Activated CD4-positive, alpha-beta T cell treated with anti-CD3 and anti-CD28 coated beads, Interleukin-2, amount 50 U/mL, for 1 hour (primary cell): ENCODE results near the gene HNRNPAB.
"Not testable (repeated sequence)": the region's sequence is repeated elsewhere in the genome, so short reads cannot be mapped to it uniquely, and the experiment has no call there.

Source experiments
- DNase-seq: peaks from one replicate; pipeline ENCODE4 v3.0.0-alpha.2; 2020

Gene HNRNPAB

DNA sequence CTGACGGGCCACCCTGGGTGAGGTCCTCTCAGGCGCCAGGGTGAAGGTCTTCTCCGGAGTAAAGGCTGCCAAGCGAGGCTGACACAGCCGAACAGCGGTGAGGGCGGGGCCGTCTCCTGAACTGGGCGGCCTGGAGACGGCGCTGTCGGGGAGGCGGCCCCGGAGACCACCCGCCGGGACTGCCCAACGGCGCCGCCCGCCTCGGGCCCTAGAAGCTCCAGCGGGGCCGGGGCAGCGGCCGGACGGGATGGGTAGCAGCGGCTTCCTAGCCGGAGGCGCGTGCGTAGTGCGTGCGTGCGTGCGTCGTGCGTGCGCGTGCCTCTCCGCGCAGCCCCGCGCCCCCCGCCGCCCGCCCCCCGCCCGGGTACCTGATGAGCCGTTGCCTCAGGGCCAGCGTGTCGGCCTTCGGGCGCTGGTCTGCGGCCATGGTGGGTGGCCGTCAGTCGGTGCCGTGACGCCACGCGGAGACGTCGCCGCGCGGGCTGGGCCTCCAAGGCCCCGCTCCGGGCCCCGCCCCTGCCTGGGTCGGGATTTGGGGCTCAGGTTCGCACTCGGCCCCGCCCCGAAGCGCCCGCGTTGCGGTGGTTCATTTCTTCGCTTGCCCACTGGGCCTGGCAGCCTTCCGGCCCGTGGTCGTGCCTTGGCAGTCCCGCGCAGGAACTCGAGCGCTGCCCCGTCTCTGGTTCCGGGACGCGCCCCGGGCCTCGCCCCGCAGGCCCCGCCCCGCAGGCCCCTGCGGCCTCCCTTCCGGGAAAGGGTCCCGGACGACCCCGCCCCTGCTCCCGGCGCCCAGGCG lies 28.0 kb downstream of the HNRNPAB start, which contains the start of gene PHYKPL:
Gene PHYKPL (minus strand): TSS at position 679 of the 796 bp plus-strand sequence. CDS start 252 bp downstream, at position 427.
- peak; percentile 60 for DNase-seq

- no peak for DNase-seq
Measured at GRCh38 chr5:178232920-178233429, 28.6 kb downstream of the HNRNPAB start.

GRCh38 chr5:178234121-178234749 lies 29.9 kb downstream of the HNRNPAB start:
- no peak for DNase-seq

GRCh38 chr5:178234750-178235587 lies 30.6 kb downstream of the HNRNPAB start:
- DNase-seq: peak; percentile 76

DNA sequence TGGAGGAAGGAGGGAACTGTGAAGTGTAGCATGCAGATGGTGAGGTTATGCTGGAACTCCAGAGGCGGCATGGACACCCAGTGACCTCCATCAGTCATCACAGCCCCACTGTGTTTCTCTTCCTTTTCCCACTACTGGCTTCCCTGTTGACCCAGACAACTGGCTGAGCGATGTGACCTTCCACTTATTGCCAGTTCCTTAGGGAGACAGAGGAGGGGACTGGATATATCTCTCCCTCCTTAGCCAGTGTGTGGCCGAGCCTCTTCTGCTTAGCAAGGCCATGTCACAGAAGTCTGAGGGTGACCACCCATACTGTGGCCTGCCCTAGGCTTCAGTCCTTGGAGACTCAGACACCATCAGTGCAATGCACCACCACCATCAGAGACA lies 31.2 kb downstream of the HNRNPAB start:
- no peak for DNase-seq

GRCh38 chr5:178236126-178236525 lies 31.8 kb downstream of the HNRNPAB start:
- no peak for DNase-seq

GRCh38 chr5:178236679-178237078 lies 32.3 kb downstream of the HNRNPAB start:
- no peak for DNase-seq

DNA sequence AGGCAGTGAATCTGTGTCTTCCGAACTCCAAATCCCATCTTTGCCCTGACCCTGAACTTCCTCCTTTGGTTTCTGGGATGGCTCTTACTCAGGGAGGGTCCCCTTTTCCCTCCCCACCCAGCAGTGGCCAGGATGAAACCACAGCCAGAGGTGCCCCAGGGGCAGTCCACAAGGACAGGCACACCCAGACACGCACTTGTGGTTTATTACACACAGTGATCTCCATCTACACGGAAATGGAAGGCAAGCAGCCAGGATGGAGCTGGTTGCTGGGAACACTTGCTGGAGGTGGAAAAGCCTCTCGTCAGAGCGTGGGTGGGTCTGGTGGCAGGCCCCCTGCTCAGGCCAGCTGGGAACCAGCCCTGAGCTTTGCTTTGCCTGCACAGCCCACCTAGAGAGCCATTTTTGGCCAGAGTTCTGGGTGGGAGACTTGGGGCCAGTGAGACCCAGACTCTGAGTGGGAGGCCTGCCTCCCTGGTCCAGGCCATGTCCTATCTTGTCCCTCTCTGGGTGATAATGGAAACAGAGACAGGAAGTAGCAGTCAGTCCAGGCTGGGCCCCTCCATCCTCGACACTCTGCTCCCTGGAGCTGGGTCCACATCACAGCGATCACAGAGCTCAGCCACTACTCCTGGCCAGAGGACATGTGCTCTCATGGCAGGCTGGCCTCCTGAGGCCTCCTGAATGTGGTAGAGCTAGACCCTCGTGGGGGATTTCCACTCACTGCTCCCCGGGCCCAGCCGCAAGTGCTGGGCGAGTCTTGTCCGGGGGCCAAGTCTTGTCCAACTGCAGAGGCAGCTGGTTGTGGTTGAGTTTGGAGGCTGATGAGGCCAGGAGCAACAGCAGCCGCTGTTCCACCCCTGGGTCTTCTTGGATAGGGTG lies 33.3 kb downstream of the HNRNPAB start:
- DNase-seq: no peak

GRCh38 chr5:178238313-178238635 lies 33.9 kb downstream of the HNRNPAB start:
- no peak for DNase-seq

DNA sequence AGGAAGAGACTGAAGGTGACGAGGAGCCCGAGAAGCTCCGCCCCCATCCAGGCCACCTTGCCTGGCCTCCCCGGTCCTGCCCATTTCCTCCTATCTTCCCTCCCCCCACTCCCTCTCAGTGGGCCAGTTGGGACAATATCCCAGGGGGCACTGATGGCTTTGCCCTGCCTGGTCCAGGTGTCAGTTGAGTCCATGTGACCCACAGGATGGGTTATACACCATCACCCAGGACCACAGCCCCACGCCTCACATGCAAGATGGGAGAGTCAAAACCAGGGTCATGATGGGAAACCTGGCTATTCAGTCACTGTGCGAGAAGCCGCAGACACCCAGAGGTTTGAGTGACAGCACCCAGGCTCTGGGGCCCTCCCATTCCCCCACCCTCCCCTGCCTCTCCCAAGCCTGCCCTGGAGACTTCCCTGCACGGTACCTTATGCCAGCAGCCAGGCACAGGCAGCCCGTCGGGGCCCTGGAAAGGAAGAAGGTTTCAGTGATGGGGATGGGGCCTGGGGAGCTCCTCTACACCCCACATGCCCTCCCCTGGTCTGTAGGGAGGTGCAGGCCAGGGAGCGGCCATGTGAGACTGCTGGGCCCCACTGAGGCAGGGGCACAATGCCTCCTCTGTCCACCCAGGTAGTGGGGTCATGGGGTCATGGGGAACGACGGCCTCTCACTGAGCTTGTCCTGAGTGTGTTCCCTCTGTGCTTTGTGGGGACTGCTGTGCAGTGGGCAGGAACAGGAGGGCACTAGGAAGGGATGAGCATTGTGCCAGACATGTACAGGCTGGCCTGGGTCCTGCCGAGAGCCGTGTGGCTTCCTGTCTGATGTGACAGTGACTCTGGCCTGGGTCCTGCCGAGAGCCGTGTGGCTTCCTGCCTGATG lies 34.6 kb downstream of the HNRNPAB start:
- no peak for DNase-seq

- not testable (repeated sequence) for DNase-seq
Measured at GRCh38 chr5:178239626-178240301, 35.4 kb downstream of the HNRNPAB start.

DNA sequence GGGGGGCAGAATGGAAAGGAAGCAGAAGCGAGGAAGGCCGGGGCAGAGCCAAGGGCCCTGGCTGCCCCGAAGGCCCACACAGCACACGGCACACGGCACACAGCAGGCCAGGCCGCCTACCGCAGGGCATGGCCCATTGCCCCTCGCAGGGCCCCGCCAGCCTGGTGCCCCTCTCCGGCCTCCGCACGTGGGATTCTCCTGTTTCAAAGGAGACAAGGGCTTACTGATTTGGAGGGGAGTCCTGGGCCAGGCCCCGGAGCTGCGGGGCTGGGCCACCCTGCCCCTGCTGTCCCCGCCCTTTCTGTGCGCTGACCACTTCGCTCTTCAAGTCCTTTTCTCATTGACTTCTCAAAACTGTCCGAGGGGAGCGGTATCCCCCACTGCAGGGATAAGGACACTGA lies 36.0 kb downstream of the HNRNPAB start:
- DNase-seq: no peak

DNA sequence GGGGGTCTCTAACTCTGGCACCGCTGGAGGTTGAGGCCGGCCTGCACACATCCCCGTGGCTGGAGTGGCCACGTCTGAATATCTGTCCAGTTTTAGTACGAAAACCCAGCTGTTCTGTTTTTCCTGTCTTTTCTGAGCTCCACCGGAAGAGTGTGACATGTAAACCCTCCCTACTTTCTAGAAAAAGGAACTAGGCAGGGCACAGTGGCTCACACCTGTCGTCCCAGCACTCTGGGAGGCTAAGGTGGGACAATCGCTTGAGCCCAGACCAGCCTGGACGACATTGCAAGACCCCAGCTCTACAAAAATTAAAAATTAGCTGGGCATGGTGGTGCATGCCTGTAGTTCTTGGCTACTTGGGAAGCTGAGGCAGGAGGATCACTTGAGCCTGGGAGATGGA lies 36.4 kb downstream of the HNRNPAB start:
- DNase-seq: no peak

GRCh38 chr5:178241231-178241663 lies 36.9 kb downstream of the HNRNPAB start:
- DNase-seq: no peak

- DNase-seq: no peak
Measured at GRCh38 chr5:178241688-178242231, 37.4 kb downstream of the HNRNPAB start.

GRCh38 chr5:178242416-178242815 lies 38.1 kb downstream of the HNRNPAB start:
- no peak for DNase-seq

GRCh38 chr5:178244576-178244975 lies 40.2 kb downstream of the HNRNPAB start:
- DNase-seq: no peak

- no peak for DNase-seq
Measured at GRCh38 chr5:178245389-178245788, 41.1 kb downstream of the HNRNPAB start.

GRCh38 chr5:178246624-178247279 lies 42.4 kb downstream of the HNRNPAB start:
- DNase-seq: no peak
